Heart left ventricle (tissue), 13 donors: ENCODE results near the gene AKAP13.

Experiments
- CTCF ChIP-seq, 12 donors: fragments of 200-600 bp; sonication (generic) in 4 of 12; IDR thresholded peaks; one replicate each; pipeline versions ENCODE4 v1.5.0 to v1.8.0; 2018 to 2022; ENCODE audit warnings: antibody characterized with exemption in 12 of 12, mild to moderate bottlenecking in 5 of 12
- POLR2A ChIP-seq, 2 donors: fragments of 450-650 bp; IDR thresholded peaks; one replicate each; pipeline ENCODE4 v1.6.1; 2017; ENCODE audit warnings: antibody characterized with exemption in 2 of 2, mild to moderate bottlenecking in 2 of 2, moderate library complexity in 2 of 2
- donor health status: ischemic (EF 13 %, LVEDD 7.1; RV severe dilation, severe dysfunction).
- donor health status: DM: no; HTN: yes; CAD: no.
- donor health status: DM: no; HTN: no; CAD: no.
- donor health status: ischemic (EF 25% LVEDD 6.9; RV normal size, moderate dysfunction).
- donor health status: ischemic (EF 25% LVEDD 5.7; RV mildly dilated, moderate dysfunction).
- donor health status: ischemic (EF 35%, LVEDD 5.7; RV mildly dilated, moderate dysfunction).
- donor health status: nonischemic (EF 11% LVEDD 7.7; RV severe dilation, severe dysfunction).
- donor health status: DM: yes; HTN: yes; CAD: no.
- donor health status: PGD.
- donor health status: ischemic (EF 29% LVEDD 5.4; RV normal size, mild dysfunction).
- donor health status: nonischemic (EF 23%, LVEDD 6.1; RV moderate dilation, normal function).

GRCh38 chr15:85618956-85619491 is 238.6 kb downstream of the AKAP13 start:
- TF ChIP-seq POLR2A (IDR thresholded peaks at IDR 0.05) = peak in 1 of 2 donors; percentile 56
- TF ChIP-seq CTCF (IDR thresholded peaks at IDR 0.05) = no peak
